ENCODE data around the gene TMPRSS2.

- TF ChIP-seq POLR2AphosphoS5 (IDR thresholded peaks at IDR 0.05; ENCODE audit: low read depth, low read length) (no peak), SIN3A (IDR thresholded peaks at IDR 0.05; ENCODE audit: borderline replicate concordance, insufficient read depth, low read length) (no peak), REST (IDR thresholded peaks at IDR 0.05; ENCODE audit: insufficient read depth in 1 of 2, low read depth in 2 of 2, low read length in 2 of 2) (no peak), TAF1 (IDR thresholded peaks at IDR 0.05; ENCODE audit: borderline replicate concordance, insufficient read depth, low read length) (no peak)
These were observed 39.2 kb upstream of the TMPRSS2 start for GRCh38 chr21:41547111-41547510.
